Measurements from ENCODE around the gene ZNF839. TPM values are rescaled to one million over a fixed set of nuclear protein-coding genes. Genes with fewer than 3 reads are reported as not detected.
"Not testable (repeated sequence)": the region's sequence is repeated elsewhere in the genome, so short reads cannot be mapped to it uniquely, and the experiment has no call there.

The ZNF839 gene
- polyA plus RNA-seq, 12 donors, result 8.2 to 21.5 (median 11.9) TPM; not detected in 1

DNA sequence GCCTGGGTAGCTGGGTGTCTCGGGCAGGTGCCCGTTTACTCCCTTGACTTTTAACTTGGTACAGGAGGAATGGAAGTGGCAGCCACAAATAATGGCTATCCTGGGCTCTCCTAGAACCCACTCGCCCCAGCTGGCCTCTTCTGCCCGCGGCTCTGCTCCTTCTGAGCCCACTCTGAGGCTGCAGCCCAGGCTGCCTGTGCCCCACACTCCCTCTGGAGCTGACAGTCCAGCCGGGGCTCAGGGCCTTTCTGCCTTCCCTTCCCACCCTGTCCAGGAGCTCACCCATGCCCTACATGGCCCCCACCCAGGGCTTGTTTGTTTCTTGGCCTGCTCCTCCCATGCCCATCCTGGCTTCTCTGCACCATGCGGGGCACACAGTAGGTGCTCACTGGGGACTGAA, 15.6 kb downstream of the ZNF839 start:
- DNase-seq, result no peak

DNA sequence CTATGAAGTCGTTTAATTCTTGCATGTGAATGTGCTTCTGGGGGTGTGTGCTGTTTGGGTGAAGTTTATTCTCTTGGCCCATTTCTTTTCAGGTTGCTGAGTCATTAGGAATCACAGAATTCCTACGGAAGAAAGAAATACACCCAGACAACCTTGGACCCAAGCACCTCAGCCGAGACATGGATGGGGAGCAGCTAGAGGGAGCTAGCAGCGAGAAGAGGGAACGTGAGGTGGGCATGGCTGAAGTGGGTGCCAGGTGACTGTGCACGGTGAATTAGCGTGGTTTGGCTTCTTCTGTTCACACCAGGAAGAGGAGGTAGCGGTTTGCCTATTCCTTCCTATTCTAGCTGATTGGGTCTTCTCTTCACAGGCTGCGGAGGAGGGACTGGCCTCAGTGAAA, 19.2 kb downstream of the ZNF839 start:
- no peak for DNase-seq

DNA sequence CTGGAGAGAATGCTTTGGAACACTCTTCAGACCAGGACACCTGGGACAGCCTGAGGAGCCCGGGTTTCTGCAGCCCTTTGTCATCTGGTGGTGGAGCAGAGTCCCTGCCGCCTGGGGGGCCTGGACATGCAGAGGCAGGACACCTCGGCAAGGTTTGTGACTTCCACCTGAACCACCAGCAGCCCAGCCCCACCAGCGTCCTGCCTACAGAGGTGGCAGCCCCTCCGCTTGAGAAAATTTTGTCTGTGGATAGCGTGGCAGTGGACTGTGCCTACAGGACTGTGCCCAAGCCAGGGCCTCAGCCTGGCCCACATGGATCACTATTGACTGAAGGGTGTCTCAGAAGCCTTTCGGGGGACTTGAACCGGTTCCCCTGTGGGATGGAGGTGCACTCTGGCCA, 22.0 kb downstream of the ZNF839 start:
- no peak for DNase-seq

DNA sequence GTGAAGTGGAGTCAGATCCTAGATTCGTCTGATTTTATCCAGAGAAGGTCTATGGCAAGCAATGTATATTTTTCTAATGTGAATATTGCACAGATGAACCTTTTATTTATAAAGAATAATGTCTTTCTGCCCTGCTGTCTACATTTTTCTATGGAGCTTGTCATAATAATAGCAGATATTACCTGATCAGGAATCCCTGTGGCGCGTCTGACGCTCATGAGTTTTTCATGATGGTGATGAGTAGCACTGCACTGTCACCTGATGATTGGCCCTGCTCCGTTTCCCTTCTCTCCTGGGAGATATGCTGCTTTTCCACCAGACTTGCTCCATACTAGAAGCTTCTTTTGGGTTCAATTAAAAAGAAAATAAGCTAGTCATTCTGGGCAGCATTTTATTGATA, 22.7 kb downstream of the ZNF839 start:
- no peak for DNase-seq

DNA sequence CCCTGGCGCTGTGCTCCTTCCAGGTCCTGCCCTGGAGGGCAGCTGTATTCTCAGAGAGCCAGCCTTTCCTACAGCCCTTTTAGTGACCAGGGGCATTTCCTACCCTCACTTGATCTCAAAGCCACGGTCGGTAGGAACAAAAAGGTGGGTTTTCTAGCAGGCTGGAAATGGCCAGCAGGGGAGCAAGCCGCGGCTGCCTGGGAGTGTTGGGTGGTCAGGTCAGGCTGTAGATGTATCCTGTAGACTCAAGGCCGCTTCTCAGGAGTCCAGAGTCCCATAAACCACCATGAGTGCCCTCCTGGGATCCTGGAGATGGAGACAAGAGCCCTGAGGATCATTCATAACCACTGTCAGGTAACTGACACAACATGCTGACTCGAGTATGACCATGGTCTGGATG, 24.5 kb downstream of the ZNF839 start:
- DNase-seq, result no peak

DNA sequence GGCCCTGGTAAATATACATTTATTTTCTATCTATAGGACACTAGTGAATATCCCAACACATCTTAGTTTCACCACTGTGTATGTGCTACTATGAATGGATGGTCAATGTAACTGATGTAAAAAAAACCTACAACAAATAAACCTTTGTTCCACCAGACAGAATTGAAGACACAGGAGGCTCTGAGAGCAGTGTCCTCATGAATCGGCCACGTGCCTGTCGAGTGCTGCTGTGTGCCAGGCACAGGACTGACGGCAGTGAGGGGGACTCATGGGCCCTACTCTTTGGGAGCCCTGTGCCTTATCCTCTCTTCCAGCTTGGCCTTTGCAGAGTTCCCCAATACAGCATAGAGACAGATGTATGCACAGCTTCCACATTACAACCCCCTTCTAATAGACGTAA, 24.9 kb downstream of the ZNF839 start:
- no peak for DNase-seq

DNA sequence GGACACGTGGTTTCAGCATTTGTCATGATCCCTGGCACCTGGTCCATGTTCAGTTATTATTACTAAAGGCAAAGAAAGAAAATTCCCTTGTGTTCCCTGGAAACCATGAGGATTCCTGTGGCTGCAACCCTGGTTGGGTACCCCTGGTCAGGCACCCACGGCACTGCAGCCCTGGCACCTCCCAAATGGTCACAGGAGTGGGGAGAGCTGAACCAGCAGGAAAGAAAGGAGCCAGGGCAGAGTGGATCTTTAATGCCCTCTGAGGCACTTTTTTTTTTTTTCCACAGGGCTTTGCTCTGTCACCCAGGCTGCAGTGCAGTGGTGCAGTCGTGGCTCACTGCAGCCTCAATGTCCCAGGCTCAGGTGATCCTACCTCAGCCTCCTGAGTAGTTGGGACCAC, 25.7 kb downstream of the ZNF839 start:
- DNase-seq, result no peak

DNA sequence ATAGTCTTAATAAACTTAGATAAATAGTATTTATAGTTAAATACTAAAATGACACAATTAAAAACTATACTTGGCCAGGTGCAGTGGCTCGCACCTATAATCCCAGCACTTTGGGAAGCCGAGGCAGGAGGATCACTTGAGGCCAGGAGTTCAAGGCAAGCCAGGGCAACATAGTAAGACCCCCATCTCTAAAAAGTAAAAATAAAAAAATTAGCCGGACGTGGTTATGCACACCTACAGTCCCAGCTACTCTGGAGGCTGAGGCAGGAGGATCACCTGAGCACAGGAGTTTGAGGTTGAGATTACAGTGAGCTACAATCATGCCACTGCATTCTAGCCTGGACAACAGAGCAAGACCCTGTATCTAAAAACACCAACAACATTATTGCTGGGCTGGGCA, 27.1 kb downstream of the ZNF839 start:
- DNase-seq, result no peak

DNA sequence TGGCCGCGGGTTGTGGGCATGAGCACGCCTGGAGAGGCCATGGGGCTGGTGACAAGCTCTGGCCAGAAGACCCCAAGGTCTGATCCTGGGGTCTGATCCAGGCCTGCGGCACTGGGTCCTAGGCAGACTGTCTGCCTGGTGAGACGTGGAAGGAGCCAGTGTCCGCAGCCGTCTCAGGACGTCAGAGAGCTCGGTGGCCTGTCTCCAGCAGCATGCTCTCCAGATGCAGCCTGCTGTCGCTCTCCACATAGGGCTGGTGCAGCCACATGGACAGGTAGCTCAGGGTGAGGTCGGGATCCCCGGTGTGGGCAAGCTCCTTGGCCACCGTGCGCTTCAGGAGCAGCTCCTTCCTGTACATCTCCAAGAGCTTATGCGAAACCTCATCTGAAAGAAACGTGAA, 28.8 kb downstream of the ZNF839 start:
- no peak for DNase-seq

DNA sequence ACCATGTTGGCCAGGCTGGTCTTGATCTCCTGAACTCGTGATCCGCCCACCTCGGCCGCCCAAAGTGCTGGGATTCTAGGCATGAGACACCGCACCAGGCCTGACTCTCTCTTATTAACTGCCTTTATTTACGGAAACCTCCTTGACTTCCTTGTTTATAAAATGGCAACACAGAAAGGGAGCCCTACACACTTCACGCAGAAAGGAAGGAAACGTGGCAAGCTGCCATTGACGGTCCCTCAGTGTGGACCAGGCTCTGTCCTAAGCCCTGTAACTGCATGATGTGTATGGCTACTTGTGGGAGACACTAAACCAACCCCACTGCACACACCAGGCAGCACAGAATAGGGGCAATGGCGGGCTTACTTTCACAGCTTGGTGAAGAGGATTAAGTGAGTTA, 31.5 kb downstream of the ZNF839 start:
- DNase-seq, result no peak

DNA sequence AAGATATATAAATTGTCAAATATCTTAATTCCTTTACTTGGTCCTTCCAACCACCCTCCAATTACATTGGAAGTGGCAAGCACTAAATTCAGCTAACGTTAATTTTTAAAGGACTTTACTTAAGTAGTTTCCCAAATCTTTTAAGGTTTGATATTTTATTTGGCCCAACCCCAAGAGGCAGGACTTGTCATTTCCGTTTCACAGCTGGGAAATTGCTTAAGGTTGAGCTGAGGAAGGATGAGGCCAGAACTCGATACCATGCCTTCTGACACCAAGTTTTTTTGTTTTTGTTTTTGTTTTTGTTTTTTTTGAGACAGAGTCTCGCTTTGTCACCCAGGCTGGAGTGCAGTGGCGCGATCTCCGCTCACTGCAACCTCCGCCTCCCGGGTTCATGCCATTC, 32.0 kb downstream of the ZNF839 start:
- not testable (repeated sequence) for DNase-seq

DNA sequence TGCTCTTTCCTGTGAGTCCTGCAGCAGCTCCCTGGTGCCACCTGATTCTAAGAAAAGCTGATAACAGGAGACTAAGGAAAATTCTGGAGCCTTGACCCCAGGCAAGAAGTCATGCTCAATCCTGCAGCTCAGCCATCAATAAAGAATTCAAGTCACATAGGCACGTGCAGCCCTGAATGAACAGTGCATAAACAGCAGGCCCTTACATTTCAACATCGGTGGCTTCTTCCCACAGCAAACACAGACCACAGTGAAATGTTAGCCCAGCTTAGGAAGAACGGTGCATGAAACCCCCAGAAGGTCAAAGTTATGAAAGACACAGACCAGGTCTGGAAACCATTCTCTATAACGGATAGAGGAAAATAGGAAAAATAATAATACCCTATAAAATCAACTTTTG, 32.7 kb downstream of the ZNF839 start:
- DNase-seq, result no peak

DNA sequence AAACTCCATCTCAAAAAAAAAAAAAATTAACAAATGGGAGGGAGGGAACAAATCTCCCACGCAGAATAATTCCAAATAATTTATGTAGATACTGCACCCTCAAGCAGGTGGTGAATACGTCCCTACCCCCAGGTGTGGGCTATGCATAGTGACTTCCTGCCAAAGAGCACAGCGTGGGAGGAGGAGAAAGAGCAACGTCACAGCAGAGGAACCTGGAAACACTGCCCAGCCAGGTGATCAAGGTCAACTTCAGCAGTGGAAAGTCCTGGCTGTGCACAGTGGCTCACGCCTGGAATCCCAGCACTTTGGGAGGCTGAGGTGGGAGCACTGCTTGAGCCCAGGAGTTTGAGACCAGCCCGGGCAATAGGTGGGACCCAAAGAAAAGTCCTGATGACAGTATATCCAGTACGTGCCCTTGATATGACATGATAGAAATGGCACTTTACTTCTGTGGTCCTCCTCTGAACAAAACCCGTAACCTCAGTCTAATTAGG, 33.6 kb downstream of the ZNF839 start:
- DNase-seq, result no peak

DNA sequence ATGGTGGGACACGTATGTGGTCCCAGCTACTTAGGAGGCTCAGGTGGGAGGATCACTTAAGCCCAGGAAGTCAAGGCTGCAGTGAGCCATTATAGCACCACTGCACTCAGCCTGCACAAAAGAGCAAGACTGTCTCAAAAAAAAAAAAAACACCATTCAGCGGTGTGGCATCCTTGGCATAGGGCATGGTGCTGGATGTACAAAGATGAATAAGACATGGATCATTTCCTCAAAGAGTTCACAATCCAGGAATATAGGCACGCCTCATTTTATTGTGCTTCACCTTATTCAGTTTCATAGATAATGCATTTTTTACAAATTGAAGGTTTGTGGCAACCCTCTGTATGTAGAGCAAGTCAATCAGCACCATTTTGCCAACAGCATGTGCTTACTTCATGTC, 36.7 kb downstream of the ZNF839 start:
- no peak for DNase-seq

DNA sequence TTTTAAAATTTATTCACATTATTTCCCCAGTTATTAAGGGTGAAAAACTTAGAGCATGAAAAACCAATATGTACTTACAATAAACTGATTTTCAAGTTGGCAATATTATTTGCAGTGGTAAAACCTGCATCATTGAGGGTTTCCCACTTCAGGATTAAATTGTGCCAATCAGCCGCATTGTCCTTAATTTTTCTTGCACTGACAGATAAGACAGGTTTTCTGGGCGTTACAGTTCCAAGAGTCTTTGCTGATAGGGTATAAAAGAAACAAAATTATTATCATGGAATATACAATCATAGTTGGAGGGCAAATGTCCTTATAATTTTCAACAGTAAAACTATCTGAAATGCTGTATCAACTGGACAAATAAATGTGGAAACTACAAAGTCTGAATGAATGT, 39.8 kb downstream of the ZNF839 start:
- no peak for DNase-seq

DNA sequence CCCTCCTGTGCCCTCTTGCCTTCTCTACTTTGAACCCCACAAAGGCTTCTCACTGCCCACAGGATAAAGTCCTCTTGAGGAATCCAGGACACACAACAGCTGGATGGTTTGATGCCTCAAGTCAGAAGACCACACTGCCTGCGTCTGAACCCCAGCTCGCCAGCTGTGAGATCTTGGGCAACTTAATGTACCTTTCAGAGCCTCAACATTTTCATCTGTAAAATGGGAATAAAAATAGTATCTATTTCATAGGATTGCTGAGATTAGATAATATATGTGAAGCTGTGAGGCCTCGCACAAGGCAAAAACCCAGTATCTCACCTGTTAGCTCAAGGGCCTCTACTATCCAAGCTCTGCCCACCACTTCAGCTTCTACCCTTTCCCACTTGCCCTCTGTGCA, 40.8 kb downstream of the ZNF839 start:
- DNase-seq, result no peak

DNA sequence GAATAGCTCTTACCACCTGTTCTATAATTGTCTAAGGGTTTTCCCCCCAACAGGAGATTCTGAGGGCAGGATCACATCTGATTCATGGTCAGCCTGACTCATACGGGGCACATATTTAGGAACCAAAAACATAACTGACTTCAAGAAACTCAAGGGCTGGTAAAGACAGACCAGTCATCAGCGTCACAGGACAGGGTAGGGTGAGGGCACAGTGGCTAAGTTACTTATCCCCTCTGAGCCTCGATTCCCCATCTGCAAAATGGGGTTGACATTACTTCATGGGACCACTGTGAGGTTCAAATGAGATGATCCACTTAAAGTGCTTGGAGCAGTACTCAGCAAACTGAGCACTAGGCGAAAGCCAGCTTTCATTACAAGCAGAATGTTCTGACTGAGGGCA, 42.5 kb downstream of the ZNF839 start:
- DNase-seq, result no peak

DNA sequence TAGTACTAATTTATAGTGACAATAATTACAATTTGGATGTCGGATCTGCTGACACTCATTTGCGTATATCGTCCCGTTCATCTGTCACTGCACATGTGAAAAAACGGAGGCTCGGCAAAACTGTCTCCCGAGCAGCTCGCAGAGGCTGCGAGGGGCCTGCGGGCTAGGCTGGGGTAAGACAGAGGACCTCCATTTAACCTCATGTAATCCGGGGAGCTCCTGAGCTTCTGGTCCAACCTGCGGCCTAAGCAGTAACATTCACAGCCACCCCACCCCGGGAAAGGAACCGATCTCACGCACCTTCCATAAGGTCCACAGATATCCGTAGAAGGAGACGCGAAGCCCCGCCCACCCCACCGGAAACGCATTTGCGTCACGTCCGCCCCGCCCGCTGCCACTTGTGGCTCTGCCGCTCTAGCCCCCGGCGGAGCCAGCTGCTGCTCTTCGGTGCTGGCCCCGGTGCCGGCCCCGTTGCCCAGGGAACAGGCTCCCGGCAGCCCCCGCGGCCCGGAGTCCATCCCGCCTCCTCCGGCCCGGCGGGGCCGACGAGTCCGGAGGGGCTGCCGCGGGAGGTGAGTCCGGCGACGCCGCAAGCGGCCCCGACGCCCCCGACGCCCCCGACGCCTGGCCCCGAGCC, 43.1 kb downstream of the ZNF839 start, which contains the start of the genes CINP and TECPR2:
CINP (minus strand) TSS at position 346 of the 637 bp plus-strand sequence; CDS start at position 307, 39 bp downstream.
TECPR2 (plus strand) TSS at position 397 of the 637 bp plus-strand sequence. CDS start 13,781 bp downstream, outside the sequence.
- DNase-seq, result peak; percentile 95

DNA sequence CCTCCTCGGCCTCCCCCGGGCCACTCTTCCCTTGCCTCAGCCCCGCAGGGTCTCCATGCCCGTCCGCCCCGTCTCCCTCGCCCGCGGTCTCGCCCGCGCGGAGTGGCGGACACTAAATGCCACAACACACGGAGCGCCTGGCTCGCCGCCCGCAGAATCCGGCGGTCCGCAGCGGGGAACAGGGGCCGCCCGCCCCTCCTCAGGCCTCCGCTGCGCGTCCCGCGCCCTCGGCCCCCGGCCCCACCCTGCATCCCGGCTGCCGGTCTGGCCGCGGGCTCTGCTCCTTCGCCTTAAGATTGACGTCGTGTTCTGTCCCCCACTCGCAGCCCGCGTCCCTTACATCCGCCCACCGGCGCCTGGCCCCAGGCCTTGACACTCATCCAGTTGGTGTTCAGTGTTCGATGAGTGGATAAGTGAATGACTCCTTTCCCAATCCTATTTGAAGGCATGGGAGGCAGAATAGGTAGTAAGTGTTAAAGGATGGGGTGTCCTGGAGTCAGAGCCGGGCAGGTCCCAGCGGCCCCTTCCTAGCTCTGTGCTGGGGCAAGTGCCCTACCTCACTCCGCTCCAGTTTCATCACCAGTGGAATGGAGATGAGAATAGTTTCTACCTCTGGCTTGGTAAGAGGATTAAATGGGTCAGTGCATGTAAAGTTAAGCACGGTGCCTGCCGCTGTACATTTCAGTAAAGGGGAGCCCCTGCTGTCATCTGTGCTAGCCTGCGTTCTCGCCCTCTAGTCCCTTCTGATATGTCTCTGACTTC, 43.8 kb downstream of the ZNF839 start:
- peak; percentile 39 for DNase-seq

DNA sequence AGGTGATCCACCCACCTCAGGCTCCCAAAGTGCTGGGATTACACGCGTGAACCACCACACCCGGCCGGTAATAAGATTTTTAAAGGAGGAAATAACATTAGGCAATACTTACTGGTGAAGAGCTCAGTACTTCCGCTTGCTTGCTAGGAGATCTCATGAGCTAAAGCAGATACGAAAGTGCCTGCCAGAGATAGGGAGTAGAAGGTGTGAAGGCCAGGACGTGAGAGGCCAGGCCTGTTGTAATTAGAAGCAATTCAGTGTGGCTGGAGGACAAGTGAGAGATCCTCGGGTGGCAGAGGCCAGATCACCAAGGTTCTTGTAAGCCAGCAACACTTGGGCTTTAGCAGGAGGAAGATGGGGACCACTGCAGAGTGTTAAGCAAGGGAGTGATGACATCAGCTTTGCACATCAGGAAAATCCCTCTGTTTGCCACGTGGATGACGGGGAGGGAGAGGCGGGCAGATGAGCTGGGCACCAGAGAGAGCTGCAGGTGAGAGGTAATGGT, 50.8 kb downstream of the ZNF839 start:
- DNase-seq, result no peak

DNA sequence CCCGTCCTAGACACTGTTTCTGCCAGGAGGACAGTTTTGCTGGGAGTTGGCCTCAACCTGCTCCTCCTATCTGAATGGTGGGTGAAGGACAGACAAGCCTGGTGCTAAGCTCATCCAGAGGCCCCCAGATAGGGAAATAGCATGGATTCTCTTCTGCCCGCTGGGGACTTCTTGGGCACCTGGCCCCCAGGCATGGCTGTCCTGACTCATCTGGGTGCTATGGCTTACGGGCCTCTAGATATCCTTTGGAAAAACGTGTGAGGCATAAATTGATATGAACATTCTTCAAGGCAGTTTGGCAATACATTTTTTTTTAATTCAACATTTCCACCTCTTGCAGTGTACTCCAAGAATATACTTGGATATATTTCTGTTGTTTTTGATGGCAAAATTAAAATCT, 51.8 kb downstream of the ZNF839 start:
- DNase-seq, result no peak

DNA sequence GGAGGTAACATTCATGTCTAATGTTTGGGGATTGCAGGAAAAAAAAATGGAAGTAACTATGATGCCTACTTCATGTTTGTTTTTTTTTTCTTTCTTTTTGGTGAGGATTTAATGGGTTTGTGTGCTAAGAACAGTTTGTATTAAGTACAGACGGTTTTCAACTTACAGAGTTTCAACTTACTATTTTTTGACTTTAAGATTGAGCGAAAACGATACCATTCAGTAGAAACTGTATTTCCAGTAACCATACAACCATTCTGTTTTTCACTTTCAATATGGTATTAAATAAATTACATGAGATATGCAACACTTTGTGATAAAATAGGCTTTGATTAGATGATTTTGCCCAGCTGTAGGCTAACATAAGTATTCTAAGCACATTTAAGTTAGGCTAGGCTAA, 53.6 kb downstream of the ZNF839 start:
- DNase-seq, result no peak

DNA sequence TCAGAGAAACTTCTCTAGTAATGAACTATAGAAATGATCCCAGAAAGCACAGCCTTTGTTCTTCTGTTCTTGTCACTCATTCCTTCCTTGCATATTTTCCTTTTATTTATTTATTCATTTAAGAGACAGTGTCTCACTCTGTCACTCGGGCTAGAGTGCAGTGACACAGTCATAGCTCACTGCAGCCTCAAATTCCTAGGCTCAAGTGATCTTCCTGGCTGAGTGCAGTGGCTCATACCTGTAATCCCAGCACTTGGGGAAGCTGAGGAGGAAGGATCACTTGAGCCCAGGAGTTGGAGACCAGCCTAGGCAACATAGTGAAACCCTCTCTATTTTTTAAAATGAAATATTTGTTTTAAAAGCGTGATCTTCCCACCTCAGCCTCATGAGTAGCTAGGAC, 54.7 kb downstream of the ZNF839 start:
- DNase-seq, result no peak
